ENCODE measurements around the gene ATPAF1. TPM values are rescaled to one million over a fixed set of nuclear protein-coding genes. Genes with fewer than 3 reads are reported as not detected.

The ATPAF1 gene
- total RNA-seq, 1 donor from 2014 or later = 19.3 TPM

DNA sequence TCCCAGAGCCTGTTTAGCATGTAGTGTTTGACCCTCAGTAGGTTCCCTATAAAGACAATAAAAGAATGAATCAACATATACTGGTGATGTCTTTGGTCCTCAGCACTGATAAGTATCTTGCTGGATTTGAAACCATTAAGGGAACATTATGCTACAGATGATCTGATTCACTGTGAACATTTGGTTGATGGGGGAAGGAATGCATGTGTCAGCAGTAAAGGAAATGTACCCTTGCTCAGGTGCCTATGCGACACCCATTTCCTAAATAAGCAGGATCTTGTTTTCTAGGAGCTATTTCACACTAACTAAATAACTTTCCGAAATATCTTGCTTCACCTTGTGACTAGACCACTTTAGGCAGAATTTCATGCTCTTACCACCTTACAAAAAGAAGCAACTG lies 16.5 kb upstream of the ATPAF1 start:
- DNase-seq (ENCODE audit: low read depth) = no peak
- peaks cover 52% of the 10 kb centered on the region for H3K36me3 ChIP-seq (ENCODE audit: insufficient read depth, low read length)
- no peak overlapping the region for H3K4me2 ChIP-seq (ENCODE audit: low read length)
- H3K9ac ChIP-seq (ENCODE audit: low read length) = no peak overlapping the region
- no peak overlapping the region for H3K4me3 ChIP-seq (ENCODE audit: insufficient read depth, low read depth, low read length)
- no peaks in the 10 kb centered on the region for H3K79me2 ChIP-seq (ENCODE audit: insufficient read depth, low read length)
- no peaks in the 10 kb centered on the region for H3K4me1 ChIP-seq (ENCODE audit: insufficient read depth, low read length)
- Mint-ChIP-seq H3K27ac (ENCODE audit: unreplicated experiment) (no peak overlapping the region), H3K27me3 (ENCODE audit: low read depth, unreplicated experiment) (no peaks in the 10 kb centered on the region), H3K4me3 (ENCODE audit: unreplicated experiment) (no peak overlapping the region), H3K36me3 (ENCODE audit: low read depth, unreplicated experiment) (peaks cover 14% of the 10 kb centered on the region), H3K9me3 (ENCODE audit: unreplicated experiment) (no peaks in the 10 kb centered on the region), H3K4me1 (ENCODE audit: low read depth, unreplicated experiment) (peaks cover 12% of the 10 kb centered on the region)
- no peak overlapping the region for H3K27ac ChIP-seq (ENCODE audit: low read depth, low read length)
- H3K9me3 ChIP-seq (ENCODE audit: insufficient read depth, low read depth, low read length) = no peaks in the 10 kb centered on the region
- no peak overlapping the region for H2AFZ ChIP-seq (ENCODE audit: low read depth, low read length)
- peaks cover 11% of the 10 kb centered on the region for H4K20me1 ChIP-seq (ENCODE audit: insufficient read depth, low read length)
- FAIRE-seq = no peak
- no peaks in the 10 kb centered on the region for H3K27me3 ChIP-seq (ENCODE audit: insufficient read depth, low read length)
- TF ChIP-seq, protein P1, sequence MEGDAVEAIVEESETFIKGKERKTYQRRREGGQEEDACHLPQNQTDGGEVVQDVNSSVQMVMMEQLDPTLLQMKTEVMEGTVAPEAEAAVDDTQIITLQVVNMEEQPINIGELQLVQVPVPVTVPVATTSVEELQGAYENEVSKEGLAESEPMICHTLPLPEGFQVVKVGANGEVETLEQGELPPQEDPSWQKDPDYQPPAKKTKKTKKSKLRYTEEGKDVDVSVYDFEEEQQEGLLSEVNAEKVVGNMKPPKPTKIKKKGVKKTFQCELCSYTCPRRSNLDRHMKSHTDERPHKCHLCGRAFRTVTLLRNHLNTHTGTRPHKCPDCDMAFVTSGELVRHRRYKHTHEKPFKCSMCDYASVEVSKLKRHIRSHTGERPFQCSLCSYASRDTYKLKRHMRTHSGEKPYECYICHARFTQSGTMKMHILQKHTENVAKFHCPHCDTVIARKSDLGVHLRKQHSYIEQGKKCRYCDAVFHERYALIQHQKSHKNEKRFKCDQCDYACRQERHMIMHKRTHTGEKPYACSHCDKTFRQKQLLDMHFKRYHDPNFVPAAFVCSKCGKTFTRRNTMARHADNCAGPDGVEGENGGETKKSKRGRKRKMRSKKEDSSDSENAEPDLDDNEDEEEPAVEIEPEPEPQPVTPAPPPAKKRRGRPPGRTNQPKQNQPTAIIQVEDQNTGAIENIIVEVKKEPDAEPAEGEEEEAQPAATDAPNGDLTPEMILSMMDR (IDR thresholded peaks at IDR 0.05; ENCODE audit: insufficient read depth, low read depth, low read length) = no peak
- TF ChIP-seq EZH2 (IDR thresholded peaks at IDR 0.05; ENCODE audit: insufficient read depth, low read length) = no peak

DNA sequence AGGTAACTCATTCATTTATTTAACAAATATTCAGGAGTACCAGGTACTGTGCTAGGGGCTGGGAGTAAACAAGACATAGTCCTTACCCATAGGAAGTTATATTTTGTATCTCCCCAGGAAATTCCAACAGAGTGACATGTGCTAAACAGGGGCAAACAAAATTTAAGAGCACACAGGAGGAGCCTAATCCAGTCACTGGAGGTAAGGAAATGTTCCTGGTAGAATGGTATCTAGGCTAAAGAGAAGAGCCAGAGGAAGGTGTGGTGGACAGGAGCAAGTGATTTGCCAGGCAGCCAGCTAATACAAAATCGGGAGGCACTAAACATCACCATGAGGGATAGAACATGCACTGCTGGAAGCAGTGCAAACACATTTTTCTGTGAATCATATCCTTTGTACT lies 13.9 kb upstream of the ATPAF1 start:
- Histone ChIP-seq H3K4me1 (ENCODE audit: insufficient read depth, low read length) (no peaks in the 10 kb centered on the region), H2AFZ (ENCODE audit: low read depth, low read length) (no peak overlapping the region), H3K9ac (ENCODE audit: low read length) (no peak overlapping the region), H3K9me3 (ENCODE audit: insufficient read depth, low read depth, low read length) (no peaks in the 10 kb centered on the region), H3K27me3 (ENCODE audit: insufficient read depth, low read length) (no peaks in the 10 kb centered on the region), H4K20me1 (ENCODE audit: insufficient read depth, low read length) (peaks cover 3% of the 10 kb centered on the region), H3K27ac (ENCODE audit: low read depth, low read length) (no peak overlapping the region), H3K79me2 (ENCODE audit: insufficient read depth, low read length) (no peaks in the 10 kb centered on the region), H3K4me2 (ENCODE audit: low read length) (no peak overlapping the region), H3K36me3 (ENCODE audit: insufficient read depth, low read length) (peaks cover 36% of the 10 kb centered on the region), H3K4me3 (ENCODE audit: insufficient read depth, low read depth, low read length) (no peak overlapping the region)
- Mint-ChIP-seq H3K27ac (ENCODE audit: unreplicated experiment) (no peak overlapping the region), H3K9me3 (ENCODE audit: unreplicated experiment) (no peaks in the 10 kb centered on the region), H3K36me3 (ENCODE audit: low read depth, unreplicated experiment) (peaks cover 18% of the 10 kb centered on the region), H3K4me1 (ENCODE audit: low read depth, unreplicated experiment) (peaks cover 12% of the 10 kb centered on the region), H3K27me3 (ENCODE audit: low read depth, unreplicated experiment) (no peaks in the 10 kb centered on the region), H3K4me3 (ENCODE audit: unreplicated experiment) (no peak overlapping the region)
- TF ChIP-seq EZH2 (IDR thresholded peaks at IDR 0.05; ENCODE audit: insufficient read depth, low read length) = no peak
- TF ChIP-seq, protein P1 (IDR thresholded peaks at IDR 0.05; ENCODE audit: insufficient read depth, low read depth, low read length) = no peak
- DNase-seq (ENCODE audit: low read depth) (no peak), FAIRE-seq (no peak)

DNA sequence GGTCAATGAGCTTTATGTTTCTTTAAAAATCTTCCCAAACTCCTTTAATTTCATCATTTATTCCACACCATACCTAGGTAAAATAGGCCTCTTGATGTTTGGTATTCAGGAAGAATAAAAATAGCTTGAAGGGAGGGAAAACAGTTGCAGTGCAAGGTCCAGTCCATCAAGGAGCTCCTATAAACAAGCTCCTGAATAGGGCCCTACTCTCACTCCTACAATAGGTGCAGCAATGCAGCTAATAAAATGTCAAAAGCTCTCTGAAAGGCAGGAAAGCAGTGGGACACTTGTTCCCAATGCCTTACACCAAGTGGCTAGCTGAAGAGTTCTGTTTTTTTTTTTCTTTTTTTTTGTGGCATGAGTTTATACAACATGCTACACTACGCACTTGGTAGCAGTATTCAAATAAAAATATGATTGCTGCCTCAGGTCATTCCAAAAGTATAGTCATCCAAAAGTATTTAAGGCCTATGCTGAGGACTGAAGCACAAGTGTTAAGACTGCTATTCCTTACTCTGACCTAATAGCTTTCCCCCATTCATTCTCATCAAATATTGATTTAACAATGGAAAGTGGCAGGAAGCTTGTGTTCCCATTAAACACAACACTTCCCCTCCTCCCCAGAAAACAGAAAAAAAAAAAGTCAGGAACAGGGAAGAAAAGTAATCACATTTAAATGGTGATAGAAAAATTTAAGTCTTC lies 13.3 kb upstream of the ATPAF1 start:
- H3K36me3 Mint-ChIP-seq (ENCODE audit: low read depth, unreplicated experiment) = peaks cover 18% of the 10 kb centered on the region
- peaks cover 13% of the 10 kb centered on the region for H3K4me1 Mint-ChIP-seq (ENCODE audit: low read depth, unreplicated experiment)
- Histone ChIP-seq H3K4me3 (ENCODE audit: insufficient read depth, low read depth, low read length) (no peak overlapping the region), H3K9me3 (ENCODE audit: insufficient read depth, low read depth, low read length) (no peaks in the 10 kb centered on the region), H3K79me2 (ENCODE audit: insufficient read depth, low read length) (no peaks in the 10 kb centered on the region), H3K27ac (ENCODE audit: low read depth, low read length) (no peak overlapping the region), H3K9ac (ENCODE audit: low read length) (no peak overlapping the region), H3K36me3 (ENCODE audit: insufficient read depth, low read length) (peaks cover 35% of the 10 kb centered on the region), H3K4me2 (ENCODE audit: low read length) (no peak overlapping the region), H4K20me1 (ENCODE audit: insufficient read depth, low read length) (no peaks in the 10 kb centered on the region), H3K4me1 (ENCODE audit: insufficient read depth, low read length) (no peaks in the 10 kb centered on the region), H3K27me3 (ENCODE audit: insufficient read depth, low read length) (no peaks in the 10 kb centered on the region), H2AFZ (ENCODE audit: low read depth, low read length) (no peak overlapping the region)
- no peaks in the 10 kb centered on the region for H3K9me3 Mint-ChIP-seq (ENCODE audit: unreplicated experiment)
- FAIRE-seq (no peak), DNase-seq (ENCODE audit: low read depth) (no peak)
- TF ChIP-seq, protein P1 (IDR thresholded peaks at IDR 0.05; ENCODE audit: insufficient read depth, low read depth, low read length) = no peak
- TF ChIP-seq EZH2 (IDR thresholded peaks at IDR 0.05; ENCODE audit: insufficient read depth, low read length) = no peak
- no peaks in the 10 kb centered on the region for H3K27me3 Mint-ChIP-seq (ENCODE audit: low read depth, unreplicated experiment)
- no peak overlapping the region for H3K4me3 Mint-ChIP-seq (ENCODE audit: unreplicated experiment)
- no peak overlapping the region for H3K27ac Mint-ChIP-seq (ENCODE audit: unreplicated experiment)
